HepG2 (cell line): ENCODE measurements around the gene IFRD1. TPM values are rescaled to one million over a fixed set of nuclear protein-coding genes. Genes with fewer than 3 reads are reported as not detected.

ENCODE experiments used
- AHDC1 ChIP-seq: sonication (generic); formaldehyde crosslinking; IDR thresholded peaks from 2 replicates; pipeline ENCODE4 v1.5.1; 2020; ENCODE audit warnings: mild to moderate bottlenecking, missing genetic modification reagents, borderline replicate concordance
- HNF1B ChIP-seq: sonication (generic); formaldehyde crosslinking; IDR thresholded peaks from 2 replicates; pipeline ENCODE4 v1.5.1; 2020; ENCODE audit warnings: mild to moderate bottlenecking, moderate library complexity, missing genetic modification reagents
- KLF11 ChIP-seq: IDR thresholded peaks from 2 replicates; pipeline ENCODE4 v1.6.1; 2016; ENCODE audit warnings: missing compliant biosample characterization
- NCOA1 ChIP-seq: sonication (generic); formaldehyde crosslinking; IDR thresholded peaks from 2 replicates; pipeline ENCODE4 v1.9.0; 2021; ENCODE audit warnings: missing genetic modification reagents
- POLR2G ChIP-seq: fragments of 200-400 bp; formaldehyde crosslinking; IDR thresholded peaks from 2 replicates; pipeline ENCODE4 v1.6.1; 2018; ENCODE audit warnings: mild to moderate bottlenecking, low read depth, low read length, moderate library complexity
- PRPF4 ChIP-seq: fragments of 200-400 bp; formaldehyde crosslinking; IDR thresholded peaks from 2 replicates; pipeline ENCODE4 v1.6.1; 2016; ENCODE audit warnings: low read length, low read depth; ENCODE audit not compliant: poor library complexity, severe bottlenecking
- RFXANK ChIP-seq: IDR thresholded peaks from 2 replicates; pipeline ENCODE4 v1.6.1; 2016
- SAP130 ChIP-seq: IDR thresholded peaks from 2 replicates; pipeline ENCODE4 v1.6.1; 2016; ENCODE audit warnings: low read depth
- TBX2 ChIP-seq: sonication (generic); formaldehyde crosslinking; IDR thresholded peaks from 2 replicates; pipeline ENCODE4 v1.5.0; 2020; ENCODE audit warnings: missing genetic modification reagents, mild to moderate bottlenecking, borderline replicate concordance
- ZBTB42 ChIP-seq: sonication (generic); formaldehyde crosslinking; IDR thresholded peaks from 2 replicates; pipeline ENCODE4 v1.5.0; 2020; ENCODE audit warnings: mild to moderate bottlenecking, missing genetic modification reagents
- ZC3H4 ChIP-seq: sonication (generic); formaldehyde crosslinking; IDR thresholded peaks from 2 replicates; pipeline ENCODE4 v1.4.0; 2020; ENCODE audit warnings: missing genetic modification reagents, borderline replicate concordance
- ZNF20 ChIP-seq: sonication (generic); formaldehyde crosslinking; IDR thresholded peaks from 2 replicates; pipeline ENCODE4 v1.4.0; 2020; ENCODE audit warnings: mild to moderate bottlenecking, moderate library complexity, missing genetic modification reagents
- ZNF572 ChIP-seq: sonication (generic); formaldehyde crosslinking; IDR thresholded peaks from 2 replicates; pipeline ENCODE4 v1.5.1; 2020; ENCODE audit warnings: mild to moderate bottlenecking, missing genetic modification reagents
- ZNF703 ChIP-seq: sonication (generic); formaldehyde crosslinking; IDR thresholded peaks from 2 replicates; pipeline ENCODE4 v1.5.1; 2020; ENCODE audit warnings: missing genetic modification reagents, mild to moderate bottlenecking, moderate library complexity, borderline replicate concordance
- polyA plus RNA-seq, 8 experiments: library from polyadenylated mRNA; depleted of rRNA in 3 of 8; stranded (reverse) in 7 of 8; unstranded in 1 of 8; fragments of >200 nt; fragmentation: Illumina TruSeq in 4 of 8; extraction: Trizol in 4 of 8; gene quantifications; 2 replicates each; pipeline versions ENCODE4 v1.2.1 to v1.2.3, GENCODE V29; 2011 to 2016; ENCODE audit warnings: low read depth in 4 of 8, missing spikeins in 1 of 8, mixed read lengths in 1 of 8; ENCODE audit not compliant: insufficient read depth in 1 of 8
- total RNA-seq, 5 experiments: library from RNA; depleted of rRNA; stranded (reverse); fragments of >200 nt; fragmentation: Illumina TruSeq; extraction: Trizol; gene quantifications; 2 replicates each; pipeline ENCODE4 v1.2.3, GENCODE V29; 2016; ENCODE audit warnings: low read depth in 1 of 5
- TF ChIP-seq, protein P1 (sequence below), 2 experiments: sonication (generic) in 1 of 2; formaldehyde crosslinking in 1 of 2; IDR thresholded peaks; 2 replicates each; pipeline versions ENCODE4 v1.6.1 to v1.9.0; 2014 to 2022; ENCODE audit warnings: antibody characterized with exemption in 1 of 2, borderline replicate concordance in 1 of 2, inconsistent platforms in 1 of 2, low read depth in 1 of 2, missing genetic modification reagents in 1 of 2

The IFRD1 gene
- total and polyA plus RNA-seq, 2 of the 13 experiments (the other 11 are each of a cell fraction or from before 2014, with no cell fraction given) = 50.9 to 55.5 TPM

DNA sequence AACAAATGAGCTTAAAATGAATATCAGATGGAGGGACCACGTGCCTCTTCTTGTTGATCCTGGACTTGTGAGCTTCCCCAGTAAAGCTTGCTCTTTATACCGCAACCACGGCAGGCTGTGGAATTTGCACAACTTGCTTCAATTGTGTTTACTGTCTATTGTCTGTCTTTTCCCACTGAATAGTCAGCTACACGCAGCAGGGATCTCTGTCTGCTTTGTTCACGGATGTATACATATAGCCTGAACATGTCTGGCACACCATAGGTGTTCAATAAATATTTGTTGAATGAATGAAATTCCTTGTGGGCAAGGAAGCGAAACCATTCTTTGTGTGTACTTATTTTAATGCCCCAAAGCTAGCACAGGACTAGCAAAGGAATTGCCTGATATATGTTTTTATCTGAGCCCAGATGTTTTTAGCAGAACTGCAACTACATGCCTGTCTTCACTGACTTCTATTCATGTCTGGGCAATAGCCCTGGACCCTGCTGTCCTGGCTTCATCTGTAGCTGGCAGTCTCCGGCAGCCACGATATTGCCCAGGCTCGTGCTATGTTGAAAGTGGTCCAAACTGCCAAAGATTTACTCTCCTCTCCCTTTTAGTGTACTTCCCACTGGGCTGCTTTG lies 29.9 kb upstream of the IFRD1 start (continued):
- TF ChIP-seq AHDC1 (CRISPR knock-in tag) (no peak), ZNF20 (no peak), SAP130 (CRISPR knock-in tag) (peak; percentile 46), ZNF703 (CRISPR knock-in tag) (no peak), PRPF4 (no peak), TBX2 (CRISPR knock-in tag) (0 out of 2 replicates have a peak, but pooled peaks have one; percentile 34), KLF11 (CRISPR knock-in tag) (no peak), POLR2G (no peak), RFXANK (no peak), NCOA1 (CRISPR knock-in tag) (no peak), ZC3H4 (CRISPR knock-in tag) (no peak), HNF1B (CRISPR knock-in tag) (no peak), ZBTB42 (no peak), ZNF572 (CRISPR knock-in tag) (no peak)
- TF ChIP-seq, protein P1, sequence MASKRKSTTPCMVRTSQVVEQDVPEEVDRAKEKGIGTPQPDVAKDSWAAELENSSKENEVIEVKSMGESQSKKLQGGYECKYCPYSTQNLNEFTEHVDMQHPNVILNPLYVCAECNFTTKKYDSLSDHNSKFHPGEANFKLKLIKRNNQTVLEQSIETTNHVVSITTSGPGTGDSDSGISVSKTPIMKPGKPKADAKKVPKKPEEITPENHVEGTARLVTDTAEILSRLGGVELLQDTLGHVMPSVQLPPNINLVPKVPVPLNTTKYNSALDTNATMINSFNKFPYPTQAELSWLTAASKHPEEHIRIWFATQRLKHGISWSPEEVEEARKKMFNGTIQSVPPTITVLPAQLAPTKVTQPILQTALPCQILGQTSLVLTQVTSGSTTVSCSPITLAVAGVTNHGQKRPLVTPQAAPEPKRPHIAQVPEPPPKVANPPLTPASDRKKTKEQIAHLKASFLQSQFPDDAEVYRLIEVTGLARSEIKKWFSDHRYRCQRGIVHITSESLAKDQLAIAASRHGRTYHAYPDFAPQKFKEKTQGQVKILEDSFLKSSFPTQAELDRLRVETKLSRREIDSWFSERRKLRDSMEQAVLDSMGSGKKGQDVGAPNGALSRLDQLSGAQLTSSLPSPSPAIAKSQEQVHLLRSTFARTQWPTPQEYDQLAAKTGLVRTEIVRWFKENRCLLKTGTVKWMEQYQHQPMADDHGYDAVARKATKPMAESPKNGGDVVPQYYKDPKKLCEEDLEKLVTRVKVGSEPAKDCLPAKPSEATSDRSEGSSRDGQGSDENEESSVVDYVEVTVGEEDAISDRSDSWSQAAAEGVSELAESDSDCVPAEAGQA (IDR thresholded peaks at IDR 0.05; ENCODE audit: low read depth) = no peak
- TF ChIP-seq, protein P1 (CRISPR knock-in tag; IDR thresholded peaks at IDR 0.05; ENCODE audit: borderline replicate concordance) = no peak
